ENCODE data around the gene GRIK5. TPM values are rescaled to one million over a fixed set of nuclear protein-coding genes. Genes with fewer than 3 reads are reported as not detected.

GRIK5 gene
- polyA plus RNA-seq, 1 donor (not counting 4 experiments of a cell fraction or from before 2014, with no cell fraction given), result 0.17 TPM

GRCh38 chr19:41991025-41991424 lies 79.0 kb downstream of the GRIK5 start:
- H3K27me3 ChIP-seq (ENCODE audit: control insufficient read depth, extremely low read depth, insufficient read depth, low read length), result peaks cover 33% of the 10 kb centered on the region
- FAIRE-seq (no peak), DNase-seq (ENCODE audit: low read depth, low spot score) (no peak)
- H3K79me2 ChIP-seq (ENCODE audit: control insufficient read depth, insufficient read depth, low read length), result no peaks in the 10 kb centered on the region
- H3K4me3 ChIP-seq (ENCODE audit: control insufficient read depth in 2 of 3, extremely low read depth in 1 of 3, insufficient read depth in 2 of 3, low read depth in 1 of 3, low read length in 3 of 3), result no peak overlapping the region
- no peaks in the 10 kb centered on the region for H3K9me1 ChIP-seq (ENCODE audit: control insufficient read depth, extremely low read depth, insufficient read depth, low read length)
- H3K4me1 ChIP-seq (ENCODE audit: control insufficient read depth, extremely low read depth, insufficient read depth, low read length), result no peaks in the 10 kb centered on the region
- H3K9me3 ChIP-seq (ENCODE audit: control insufficient read depth, low read depth, low read length), result no peaks in the 10 kb centered on the region
- no peaks in the 10 kb centered on the region for H4K20me1 ChIP-seq (ENCODE audit: control insufficient read depth, extremely low read depth, insufficient read depth, low read length)
- no peak overlapping the region for H3K4me2 ChIP-seq (ENCODE audit: control insufficient read depth, extremely low read depth, insufficient read depth, low read depth, low read length)
- TF ChIP-seq, protein P1, sequence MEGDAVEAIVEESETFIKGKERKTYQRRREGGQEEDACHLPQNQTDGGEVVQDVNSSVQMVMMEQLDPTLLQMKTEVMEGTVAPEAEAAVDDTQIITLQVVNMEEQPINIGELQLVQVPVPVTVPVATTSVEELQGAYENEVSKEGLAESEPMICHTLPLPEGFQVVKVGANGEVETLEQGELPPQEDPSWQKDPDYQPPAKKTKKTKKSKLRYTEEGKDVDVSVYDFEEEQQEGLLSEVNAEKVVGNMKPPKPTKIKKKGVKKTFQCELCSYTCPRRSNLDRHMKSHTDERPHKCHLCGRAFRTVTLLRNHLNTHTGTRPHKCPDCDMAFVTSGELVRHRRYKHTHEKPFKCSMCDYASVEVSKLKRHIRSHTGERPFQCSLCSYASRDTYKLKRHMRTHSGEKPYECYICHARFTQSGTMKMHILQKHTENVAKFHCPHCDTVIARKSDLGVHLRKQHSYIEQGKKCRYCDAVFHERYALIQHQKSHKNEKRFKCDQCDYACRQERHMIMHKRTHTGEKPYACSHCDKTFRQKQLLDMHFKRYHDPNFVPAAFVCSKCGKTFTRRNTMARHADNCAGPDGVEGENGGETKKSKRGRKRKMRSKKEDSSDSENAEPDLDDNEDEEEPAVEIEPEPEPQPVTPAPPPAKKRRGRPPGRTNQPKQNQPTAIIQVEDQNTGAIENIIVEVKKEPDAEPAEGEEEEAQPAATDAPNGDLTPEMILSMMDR (optimal IDR thresholded peaks at IDR 0.05 in 1 of 3, IDR thresholded peaks at IDR 0.05 in 1 of 3, conservative IDR thresholded peaks at IDR 0.05 in 1 of 3; ENCODE audit: extremely low read depth in 1 of 3, insufficient read depth in 2 of 3, low read length in 3 of 3), result no peak
- TF ChIP-seq EZH2 (IDR thresholded peaks at IDR 0.05; ENCODE audit: low read length), result no peak
- dilution Hi-C loops (cut with MboI; ENCODE audit: extremely low pct_ligation_motif_present, low sequenced_read_pairs), result no loop called here
- no peak overlapping the region for H2AFZ ChIP-seq (ENCODE audit: control insufficient read depth, low read length)
- H3K27ac ChIP-seq (ENCODE audit: control insufficient read depth, insufficient read depth, low read length), result no peak overlapping the region
- no peak overlapping the region for H3K9ac ChIP-seq (ENCODE audit: control insufficient read depth, extremely low read depth, insufficient read depth, low read length)
- no peaks in the 10 kb centered on the region for H3K36me3 ChIP-seq (ENCODE audit: control insufficient read depth in 2 of 2, extremely low read depth in 1 of 2, insufficient read depth in 2 of 2, low read length in 2 of 2)

DNA sequence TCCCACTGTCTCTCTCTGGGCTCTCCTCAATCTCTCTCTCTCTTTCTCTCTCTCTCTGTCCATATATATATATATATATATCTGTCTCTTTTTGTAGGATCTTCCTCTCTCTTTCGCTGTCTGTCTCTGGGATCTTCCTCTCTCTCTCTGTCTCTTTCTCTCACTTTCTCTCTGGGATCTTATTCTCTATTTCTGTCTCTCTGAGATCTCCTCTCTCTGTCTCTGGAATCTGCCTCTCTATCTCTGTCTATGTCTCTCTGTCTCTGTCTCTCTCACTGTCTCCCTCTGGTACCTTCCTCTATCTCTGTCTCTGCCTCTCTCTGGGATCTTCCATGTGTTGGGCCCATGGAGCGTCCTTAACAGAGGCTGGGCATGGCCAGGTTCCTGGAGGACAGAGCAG lies 79.4 kb downstream of the GRIK5 start:
- Histone ChIP-seq H3K4me1 (ENCODE audit: control insufficient read depth, extremely low read depth, insufficient read depth, low read length) (no peaks in the 10 kb centered on the region), H3K9me1 (ENCODE audit: control insufficient read depth, extremely low read depth, insufficient read depth, low read length) (no peaks in the 10 kb centered on the region), H3K36me3 (ENCODE audit: control insufficient read depth in 2 of 2, extremely low read depth in 1 of 2, insufficient read depth in 2 of 2, low read length in 2 of 2) (no peaks in the 10 kb centered on the region), H3K4me2 (ENCODE audit: control insufficient read depth, extremely low read depth, insufficient read depth, low read depth, low read length) (no peak overlapping the region), H3K79me2 (ENCODE audit: control insufficient read depth, insufficient read depth, low read length) (no peaks in the 10 kb centered on the region), H3K9ac (ENCODE audit: control insufficient read depth, extremely low read depth, insufficient read depth, low read length) (no peak overlapping the region), H3K27me3 (ENCODE audit: control insufficient read depth, extremely low read depth, insufficient read depth, low read length) (peaks cover 31% of the 10 kb centered on the region), H2AFZ (ENCODE audit: control insufficient read depth, low read length) (no peak overlapping the region), H3K4me3 (ENCODE audit: control insufficient read depth in 2 of 3, extremely low read depth in 1 of 3, insufficient read depth in 2 of 3, low read depth in 1 of 3, low read length in 3 of 3) (no peak overlapping the region), H4K20me1 (ENCODE audit: control insufficient read depth, extremely low read depth, insufficient read depth, low read length) (no peaks in the 10 kb centered on the region), H3K27ac (ENCODE audit: control insufficient read depth, insufficient read depth, low read length) (no peak overlapping the region), H3K9me3 (ENCODE audit: control insufficient read depth, low read depth, low read length) (no peaks in the 10 kb centered on the region)
- peak; percentile 2 for TF ChIP-seq EZH2 (IDR thresholded peaks at IDR 0.05; ENCODE audit: low read length)
- TF ChIP-seq, protein P1 (optimal IDR thresholded peaks at IDR 0.05 in 1 of 3, IDR thresholded peaks at IDR 0.05 in 1 of 3, conservative IDR thresholded peaks at IDR 0.05 in 1 of 3; ENCODE audit: extremely low read depth in 1 of 3, insufficient read depth in 2 of 3, low read length in 3 of 3), result no peak
- FAIRE-seq, result no peak
- no peak for DNase-seq (ENCODE audit: low read depth, low spot score)
- dilution Hi-C loops (cut with MboI; ENCODE audit: extremely low pct_ligation_motif_present, low sequenced_read_pairs), result no loop called here
